Panc1 (cell line): ENCODE data around the gene USP31. TPM values are rescaled to one million over a fixed set of nuclear protein-coding genes. Genes with fewer than 3 reads are reported as not detected.

Experiments
- ATAC-seq: fragments of 200-7000 bp; cut with Tn5 transposase; 2 replicates; pipeline ENCODE4 v1.9.1; 2020; ENCODE audit warnings: mild to moderate bottlenecking, moderate library complexity
- BruUV-seq: library from RNA; stranded (reverse); fragments of 400-500 nt; replicated peaks from 2 replicates; lab custom pipeline; 2021; lab: Mats Ljungman, UMichigan
- CTCF ChIA-PET: fragments of 300-600 bp; sonication (Branson Sonifier 250); formaldehyde crosslinking; loops from one replicate; lab custom pipeline; 2022; ENCODE audit warnings: antibody characterized with exemption; lab: Charles Lee
- POLR2A ChIA-PET: fragments of 300-600 bp; sonication (Branson Sonifier 250); formaldehyde crosslinking; loops from one replicate; lab custom pipeline; 2022; ENCODE audit warnings: antibody characterized with exemption; lab: Charles Lee
- DNase-seq: peaks from one replicate; pipeline ENCODE4 v3.0.0-alpha.2; 2010; ENCODE audit warnings: low read depth, low spot score
- H3K27ac ChIP-seq: 2 replicates; pipeline ENCODE4 v1.5.1; 2011; ENCODE audit warnings: mild to moderate bottlenecking, low read length, inconsistent platforms
- H3K27me3 ChIP-seq: fragments of 200-500 bp; sonication (Bioruptor generic); 2 replicates; pipeline ENCODE4 v1.6.0; 2014; ENCODE audit warnings: low read length, inconsistent platforms; ENCODE audit not compliant: control insufficient read depth, insufficient read depth
- H3K36me3 ChIP-seq: fragments of 200-500 bp; sonication (Bioruptor generic); 2 replicates; pipeline ENCODE4 v1.5.1; 2014; ENCODE audit warnings: inconsistent platforms, mild to moderate bottlenecking, low read length, moderate library complexity; ENCODE audit not compliant: control insufficient read depth, insufficient read depth
- H3K4me1 ChIP-seq: 2 replicates; pipeline ENCODE4 v1.5.1; 2011; ENCODE audit warnings: inconsistent platforms, mild to moderate bottlenecking, low read length, moderate library complexity; ENCODE audit not compliant: control insufficient read depth, insufficient read depth
- H3K4me3 ChIP-seq, 2 experiments: 2 replicates each; pipeline ENCODE4 v1.5.1; 2011 to 2012; ENCODE audit warnings: low read depth in 2 of 2, low read length in 2 of 2, mild to moderate bottlenecking in 2 of 2, inconsistent platforms in 1 of 2, moderate library complexity in 1 of 2
- H3K9me3 ChIP-seq: fragments of 200-500 bp; sonication (Bioruptor generic); 2 replicates; pipeline ENCODE4 v1.5.1; 2014; ENCODE audit warnings: low read depth, mild to moderate bottlenecking, inconsistent platforms, low read length, moderate library complexity; ENCODE audit not compliant: control insufficient read depth, insufficient read depth
- POLR2AphosphoS5 ChIP-seq: IDR thresholded peaks from 2 replicates; pipeline ENCODE4 v1.6.1; 2012; ENCODE audit warnings: mild to moderate bottlenecking, low read depth, low read length, moderate library complexity
- REST ChIP-seq, 2 experiments: IDR thresholded peaks; 2 replicates each; pipeline ENCODE4 v1.6.1; 2011 to 2012; ENCODE audit warnings: low read depth in 2 of 2, control low read depth in 1 of 2, low read length in 1 of 2, mild to moderate bottlenecking in 1 of 2, moderate library complexity in 1 of 2; ENCODE audit not compliant: insufficient read depth in 1 of 2
- SIN3A ChIP-seq: IDR thresholded peaks from 2 replicates; pipeline ENCODE4 v1.6.1; 2012; ENCODE audit warnings: low read depth, mild to moderate bottlenecking, low read length, moderate library complexity, borderline replicate concordance; ENCODE audit not compliant: insufficient read depth
- TCF7L2 ChIP-seq: IDR thresholded peaks from 2 replicates; pipeline ENCODE4 v1.6.1; 2011; ENCODE audit warnings: mild to moderate bottlenecking, low read depth, low read length, inconsistent platforms
- in situ Hi-C: cut with HindIII; loops from 2 replicates; pipeline ENCODE4 v1.10.0; 2016; ENCODE audit warnings: low sequenced_read_pairs, low pct_unique_long_range_greater_than_20kb
- intact Hi-C: fragments of 100-400 bp; cut with micrococcal nuclease; formaldehyde crosslinking; loops from one replicate; pipeline ENCODE4 v1.10.0; 2022; ENCODE audit not compliant: unreplicated experiment
- total RNA-seq: library from RNA; stranded (reverse); gene quantifications from one replicate; pipeline ENCODE4 v1.2.1, GENCODE V29; 2021; ENCODE audit not compliant: unreplicated experiment
- TF ChIP-seq, protein P1 (sequence below): fragments of 450-650 bp; IDR thresholded peaks from 2 replicates; pipeline ENCODE4 v1.5.1; 2017; ENCODE audit warnings: mild to moderate bottlenecking

USP31 gene
- total RNA-seq, 1 experiment from 2014 or later = 27.2 TPM

DNA sequence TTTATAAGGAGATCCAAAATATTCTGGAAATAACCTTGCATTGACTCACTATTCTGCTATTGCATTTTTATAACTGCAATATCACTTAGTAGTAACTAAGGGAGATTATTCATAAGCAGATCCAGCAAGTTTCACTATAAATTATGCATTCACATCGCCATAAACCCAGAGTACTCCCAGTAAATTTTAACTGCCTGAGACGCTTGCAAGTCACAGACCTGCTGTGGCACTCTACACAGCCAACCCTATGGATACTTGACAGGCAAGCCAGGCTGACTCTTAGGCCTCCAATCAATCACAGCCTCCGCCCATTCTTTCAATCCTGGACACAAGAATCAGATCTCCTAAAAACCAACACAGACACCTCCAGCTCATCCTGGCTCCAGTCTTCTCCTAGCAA is 28.2 kb downstream of the USP31 start:
- no peaks in the 10 kb centered on the region for H3K36me3 ChIP-seq
- in situ Hi-C loops = no loop called here
- DNase-seq (no peak), ATAC-seq (no peak; the same call in 1 of the 2 replicates)
- TF ChIP-seq SIN3A (no peak), REST (IDR thresholded peaks at IDR 0.05; ENCODE audit: insufficient read depth in 1 of 2, low read depth in 2 of 2, low read length in 1 of 2) (no peak), POLR2AphosphoS5 (no peak), TCF7L2 (no peak)
- TF ChIP-seq, protein P1, sequence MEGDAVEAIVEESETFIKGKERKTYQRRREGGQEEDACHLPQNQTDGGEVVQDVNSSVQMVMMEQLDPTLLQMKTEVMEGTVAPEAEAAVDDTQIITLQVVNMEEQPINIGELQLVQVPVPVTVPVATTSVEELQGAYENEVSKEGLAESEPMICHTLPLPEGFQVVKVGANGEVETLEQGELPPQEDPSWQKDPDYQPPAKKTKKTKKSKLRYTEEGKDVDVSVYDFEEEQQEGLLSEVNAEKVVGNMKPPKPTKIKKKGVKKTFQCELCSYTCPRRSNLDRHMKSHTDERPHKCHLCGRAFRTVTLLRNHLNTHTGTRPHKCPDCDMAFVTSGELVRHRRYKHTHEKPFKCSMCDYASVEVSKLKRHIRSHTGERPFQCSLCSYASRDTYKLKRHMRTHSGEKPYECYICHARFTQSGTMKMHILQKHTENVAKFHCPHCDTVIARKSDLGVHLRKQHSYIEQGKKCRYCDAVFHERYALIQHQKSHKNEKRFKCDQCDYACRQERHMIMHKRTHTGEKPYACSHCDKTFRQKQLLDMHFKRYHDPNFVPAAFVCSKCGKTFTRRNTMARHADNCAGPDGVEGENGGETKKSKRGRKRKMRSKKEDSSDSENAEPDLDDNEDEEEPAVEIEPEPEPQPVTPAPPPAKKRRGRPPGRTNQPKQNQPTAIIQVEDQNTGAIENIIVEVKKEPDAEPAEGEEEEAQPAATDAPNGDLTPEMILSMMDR = no peak
- ChIA-PET POLR2A (no interaction called here), CTCF (no interaction called here)
- no peak overlapping the region for H3K27ac ChIP-seq
- H3K4me1 ChIP-seq = peaks cover 8% of the 10 kb centered on the region; the same call in 1 of the 2 replicates
- no peak overlapping the region for H3K4me3 ChIP-seq
- no peaks in the 10 kb centered on the region for H3K27me3 ChIP-seq
- intact Hi-C loops = no loop called here
- BruUV-seq = no TSS peak
- no peaks in the 10 kb centered on the region for H3K9me3 ChIP-seq

GRCh38 chr16:23120562-23120961 is 28.7 kb downstream of the USP31 start:
- no peaks in the 10 kb centered on the region for H3K27me3 ChIP-seq
- peaks cover 4% of the 10 kb centered on the region; the same call in 1 of the 2 replicates for H3K4me1 ChIP-seq
- TF ChIP-seq TCF7L2 = no peak
- TF ChIP-seq SIN3A = no peak
- TF ChIP-seq REST (IDR thresholded peaks at IDR 0.05; ENCODE audit: insufficient read depth in 1 of 2, low read depth in 2 of 2, low read length in 1 of 2) = no peak
- TF ChIP-seq, protein P1 = no peak
- TF ChIP-seq POLR2AphosphoS5 = no peak
- H3K36me3 ChIP-seq = no peaks in the 10 kb centered on the region
- in situ Hi-C loops = no loop called here
- no peak for ATAC-seq
- CTCF ChIA-PET = no interaction called here
- intact Hi-C loops = no loop called here
- H3K27ac ChIP-seq = no peak overlapping the region
- POLR2A ChIA-PET = no interaction called here
- BruUV-seq = no TSS peak
- no peak overlapping the region for H3K4me3 ChIP-seq
- H3K9me3 ChIP-seq = no peaks in the 10 kb centered on the region
- no peak for DNase-seq
